Body of pancreas (tissue), 4 donors: ENCODE data around the gene ACOX3.

Source experiments
- CTCF ChIP-seq, 7 experiments: fragments of 450-650 bp in 4 of 7; fragments of 200-600 bp in 3 of 7; sonication (generic) in 3 of 7; IDR thresholded peaks; one replicate each; pipeline ENCODE4 v1.5.1; 2016 to 2019; ENCODE audit warnings: antibody characterized with exemption in 7 of 7
- POLR2A ChIP-seq, 3 donors: fragments of 450-650 bp; IDR thresholded peaks; one replicate each; pipeline ENCODE4 v1.6.1; 2016; ENCODE audit warnings: antibody characterized with exemption in 3 of 3, mild to moderate bottlenecking in 2 of 3

GRCh38 chr4:8348071-8348470 is 92.5 kb downstream of the ACOX3 start:
- no peak for TF ChIP-seq CTCF (IDR thresholded peaks at IDR 0.05)
- no peak for TF ChIP-seq POLR2A (IDR thresholded peaks at IDR 0.05)
